Spinal cord (tissue), 10 donors: ENCODE measurements around the gene CLTA. TPM values are rescaled to one million over a fixed set of nuclear protein-coding genes. Genes with fewer than 3 reads are reported as not detected.

Experiments
- DNase-seq, 6 donors: peaks; one replicate each; pipeline versions ENCODE4 v3.0.0 to v3.0.0-alpha.2; 2013 to 2015; ENCODE audit warnings: low spot score in 6 of 6, low read depth in 4 of 6
- H3K27ac ChIP-seq: one replicate; pipeline ENCODE4 v1.5.1; 2013; ENCODE audit warnings: low read depth, low read length, control low read depth
- H3K27me3 ChIP-seq: one replicate; pipeline ENCODE4 v1.6.1; 2013; ENCODE audit warnings: low read length; ENCODE audit not compliant: control insufficient read depth, insufficient read depth
- H3K36me3 ChIP-seq: one replicate; pipeline ENCODE4 v1.6.1; 2013; ENCODE audit warnings: low read length; ENCODE audit not compliant: control insufficient read depth, insufficient read depth
- H3K4me1 ChIP-seq: one replicate; pipeline ENCODE4 v1.6.1; 2013; ENCODE audit warnings: low read length; ENCODE audit not compliant: control insufficient read depth, insufficient read depth
- H3K4me3 ChIP-seq: one replicate; pipeline ENCODE4 v1.5.1; 2013; ENCODE audit warnings: low read depth, low read length, control low read depth
- H3K9me3 ChIP-seq: one replicate; pipeline ENCODE4 v1.6.1; 2013; ENCODE audit warnings: low read length; ENCODE audit not compliant: control insufficient read depth, insufficient read depth
- WGBS: methylation state at CpG from one replicate; pipeline ENCODE4 v1.1.5; 2013; ENCODE audit warnings: missing lambda C conversion rate; ENCODE audit not compliant: insufficient coverage; 5-methylcytosine and 5-hydroxymethylcytosine counted together
- long read RNA-seq, 4 donors: transcript quantifications; one replicate each; lab custom pipeline, GENCODE V29; 2026
- polyA plus RNA-seq, 2 donors: library from polyadenylated mRNA; unstranded; fragments of 120-200 nt; gene quantifications; one replicate each; pipeline ENCODE4 v1.2.1, GENCODE V29; 2013; ENCODE audit not compliant: insufficient read length in 2 of 2
- total RNA-seq, 2 donors: library from RNA; depleted of rRNA in 1 of 2; stranded (reverse); fragments of 120-200 nt in 1 of 2; fragments of >200 nt in 1 of 2; gene quantifications; one replicate each; pipeline versions ENCODE4 v1.2.3 to v1.2.4, GENCODE V29; 2013 to 2014
- donor health status: healthy.

The CLTA gene, protein sequence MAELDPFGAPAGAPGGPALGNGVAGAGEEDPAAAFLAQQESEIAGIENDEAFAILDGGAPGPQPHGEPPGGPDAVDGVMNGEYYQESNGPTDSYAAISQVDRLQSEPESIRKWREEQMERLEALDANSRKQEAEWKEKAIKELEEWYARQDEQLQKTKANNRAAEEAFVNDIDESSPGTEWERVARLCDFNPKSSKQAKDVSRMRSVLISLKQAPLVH
- 100 to 1,000 TPM; 136 to 231 TPM for total RNA-seq
- 100 to 1,000 TPM; 242 to 251 TPM for polyA plus RNA-seq
- long read RNA-seq, donor 1, transcript CLTA-201 (7 exons, 1,152 nt): minor isoform, 7 of 156 reads
- long read RNA-seq, donor 1, transcript CLTA-203 (6 exons, 1,090 nt): minor isoform, 54 of 156 reads
- long read RNA-seq, donor 1, transcript CLTA-202 (5 exons, 1,073 nt): major isoform, 71 of 156 reads
- long read RNA-seq, donor 1, partial matches to known transcripts: 16 of 156 reads
- long read RNA-seq, donor 1, other reads (novel, unspliced or antisense): 5 of 156 reads
- long read RNA-seq, donor 2, transcript CLTA-203 (6 exons, 1,090 nt): minor isoform, 18 of 50 reads
- long read RNA-seq, donor 2, transcript CLTA-202 (5 exons, 1,073 nt): major isoform, 28 of 50 reads
- long read RNA-seq, donor 2, partial matches to known transcripts: 0 of 50 reads
- long read RNA-seq, donor 2, other reads (novel, unspliced or antisense): 0 of 50 reads
- long read RNA-seq, donor 3, transcript CLTA-203 (6 exons, 1,090 nt): minor isoform, 17 of 62 reads
- long read RNA-seq, donor 3, transcript CLTA-202 (5 exons, 1,073 nt): major isoform, 37 of 62 reads
- long read RNA-seq, donor 3, partial matches to known transcripts: 6 of 62 reads
- long read RNA-seq, donor 3, other reads (novel, unspliced or antisense): 0 of 62 reads
- long read RNA-seq, donor 4, transcript CLTA-207 (6 exons, 1,102 nt): minor isoform, 6 of 254 reads
- long read RNA-seq, donor 4, transcript CLTA-202 (5 exons, 1,073 nt): major isoform, 200 of 254 reads
- long read RNA-seq, donor 4, transcript CLTA-210 (3 exons, 989 nt): minor isoform, 7 of 254 reads
- long read RNA-seq, donor 4, partial matches to known transcripts: 36 of 254 reads
- long read RNA-seq, donor 4, other reads (novel, unspliced or antisense): 5 of 254 reads

DNA sequence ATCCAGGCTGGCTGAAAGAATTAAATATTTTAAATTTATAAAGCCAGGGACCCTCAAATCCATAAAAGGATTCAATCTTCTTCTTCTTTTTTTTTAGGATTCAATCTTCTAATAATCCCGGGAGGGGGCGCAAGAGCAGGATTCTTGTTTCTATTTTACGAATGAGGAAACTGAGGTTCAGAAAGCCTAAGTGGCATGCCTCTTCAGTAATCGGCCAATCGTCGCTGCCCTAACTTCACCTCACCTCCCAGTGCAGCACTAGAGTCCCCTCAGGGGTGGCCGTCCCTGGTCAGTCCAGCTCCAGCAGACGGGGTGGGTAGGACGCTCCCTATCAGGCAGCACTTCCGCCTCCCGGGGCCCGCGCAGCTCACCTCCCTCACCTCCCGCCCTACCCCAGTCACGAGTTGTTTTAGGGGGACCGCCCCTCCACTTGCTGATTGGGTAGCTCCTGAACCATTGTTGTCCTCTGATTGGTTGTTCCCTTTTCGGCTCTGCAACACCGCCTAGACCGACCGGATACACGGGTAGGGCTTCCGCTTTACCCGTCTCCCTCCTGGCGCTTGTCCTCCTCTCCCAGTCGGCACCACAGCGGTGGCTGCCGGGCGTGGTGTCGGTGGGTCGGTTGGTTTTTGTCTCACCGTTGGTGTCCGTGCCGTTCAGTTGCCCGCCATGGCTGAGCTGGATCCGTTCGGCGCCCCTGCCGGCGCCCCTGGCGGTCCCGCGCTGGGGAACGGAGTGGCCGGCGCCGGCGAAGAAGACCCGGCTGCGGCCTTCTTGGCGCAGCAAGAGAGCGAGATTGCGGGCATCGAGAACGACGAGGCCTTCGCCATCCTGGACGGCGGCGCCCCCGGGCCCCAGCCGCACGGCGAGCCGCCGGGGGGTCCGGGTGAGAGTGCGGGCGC, at the start of gene CLTA:
Gene CLTA, plus strand, starts transcription at position 534 of the 902 bp plus-strand sequence. Its CDS starts 136 bp downstream, at position 670.
- Histone ChIP-seq H3K4me3 (peak within 1 kb of the TSS; percentile 91), H3K27ac (peak within 1 kb of the TSS; percentile 95), H3K4me1 (peaks cover 7% of the 10 kb centered on the region), H3K36me3 (peaks cover 2% of the 10 kb centered on the region), H3K9me3 (no peaks in the 10 kb centered on the region), H3K27me3 (no peaks in the 10 kb centered on the region)
- WGBS: 0% methylated on average over 65 of the region's 68 CpGs
- DNase-seq: peak; percentile 92 to 99 (median 97)

DNA sequence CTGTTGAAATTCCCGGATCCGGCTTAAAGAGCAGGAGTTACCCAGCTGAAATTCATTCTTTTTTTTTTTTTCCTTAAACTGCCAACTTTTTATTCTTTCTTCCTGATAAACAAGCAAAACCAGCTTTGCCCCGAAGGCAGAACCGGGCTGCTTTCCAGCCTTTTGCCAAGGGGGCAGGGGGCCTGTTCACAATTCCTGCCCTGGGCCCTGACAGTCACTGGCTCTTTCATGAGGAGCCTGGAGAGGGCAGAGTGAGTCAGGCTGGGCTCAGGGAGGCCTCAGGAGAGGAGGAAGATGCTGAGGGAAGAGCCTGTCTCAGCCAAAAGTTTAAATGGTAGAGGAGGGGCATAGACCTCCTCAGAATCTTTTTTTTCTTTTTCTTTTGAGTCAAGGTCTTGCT, 49.4 kb upstream of the CLTA start:
- 32% methylated on average over 2 of the region's 4 CpGs for WGBS
- peaks cover 2% of the 10 kb centered on the region for H3K9me3 ChIP-seq
- peak in 1 of 6 donors; percentile 38 for DNase-seq
- no peak overlapping the region for H3K4me3 ChIP-seq
- no peak overlapping the region for H3K27ac ChIP-seq
- peaks cover 51% of the 10 kb centered on the region for H3K4me1 ChIP-seq
- H3K36me3 ChIP-seq: peaks cover 9% of the 10 kb centered on the region
- no peaks in the 10 kb centered on the region for H3K27me3 ChIP-seq

DNA sequence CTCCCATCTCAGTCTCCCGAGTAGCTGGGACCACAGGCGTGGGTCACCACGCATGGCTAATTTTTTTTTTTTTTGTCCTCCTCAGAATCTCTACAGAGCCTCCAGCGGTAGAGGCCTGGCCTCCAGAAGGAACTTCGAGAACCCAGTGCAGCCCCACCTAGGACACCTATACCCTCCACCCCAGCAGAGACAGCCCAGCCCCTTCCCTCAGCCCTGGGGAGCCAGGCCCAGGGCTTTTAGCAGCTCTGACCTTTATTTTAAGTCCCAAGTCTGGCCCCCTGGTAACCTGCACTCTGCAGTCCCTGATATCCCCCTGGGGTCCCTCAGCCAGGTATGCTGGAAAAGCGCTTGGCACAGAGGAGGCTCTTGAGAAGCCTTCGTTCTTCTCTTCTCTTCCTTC, 49.0 kb upstream of the CLTA start:
- H3K4me3 ChIP-seq: no peak overlapping the region
- H3K27ac ChIP-seq: no peak overlapping the region
- H3K36me3 ChIP-seq: peaks cover 9% of the 10 kb centered on the region
- DNase-seq: no peak
- H3K4me1 ChIP-seq: peaks cover 51% of the 10 kb centered on the region
- 90% methylated on average over 7 of the region's 7 CpGs for WGBS
- H3K9me3 ChIP-seq: peaks cover 3% of the 10 kb centered on the region
- H3K27me3 ChIP-seq: no peaks in the 10 kb centered on the region

DNA sequence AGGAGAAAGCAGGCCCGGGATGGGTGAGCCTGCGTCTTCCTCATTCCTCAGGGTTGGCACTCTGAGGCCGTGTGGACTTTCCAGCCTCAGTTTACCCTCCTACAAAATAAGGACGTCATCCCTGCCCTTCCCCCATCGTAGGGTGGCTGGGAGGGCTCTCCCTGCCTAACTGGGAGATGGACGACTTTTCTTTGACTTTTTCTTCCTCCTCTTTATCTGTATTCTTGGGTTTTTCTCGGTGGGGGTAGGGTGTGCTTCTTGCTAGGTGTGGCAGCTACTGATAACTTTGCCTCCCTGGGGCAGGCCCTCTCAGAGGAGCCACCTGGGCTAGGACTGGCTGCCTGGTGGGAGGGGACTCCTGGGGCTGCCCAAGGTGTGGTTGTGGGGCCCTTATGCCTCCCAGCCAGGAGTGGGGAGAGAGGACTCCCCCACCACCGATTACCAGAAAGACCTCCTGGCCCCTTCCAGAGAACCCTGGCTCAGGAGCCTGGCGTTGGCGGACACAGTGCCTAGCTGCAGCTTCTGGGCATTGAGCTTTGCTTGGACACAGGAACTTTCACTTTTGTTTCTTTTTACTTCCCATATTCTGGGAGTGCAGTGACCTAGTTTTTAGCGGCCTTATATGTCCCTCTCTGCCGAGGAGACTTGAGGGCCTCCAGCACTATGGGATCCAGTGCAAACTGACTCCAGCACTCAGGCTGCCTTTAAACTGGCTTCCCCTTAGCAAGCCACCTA, 48.0 kb upstream of the CLTA start:
- Histone ChIP-seq H3K4me3 (no peak overlapping the region), H3K9me3 (peaks cover 3% of the 10 kb centered on the region), H3K36me3 (peaks cover 12% of the 10 kb centered on the region), H3K27ac (peak overlapping the region; percentile 40), H3K27me3 (no peaks in the 10 kb centered on the region), H3K4me1 (peaks cover 47% of the 10 kb centered on the region)
- 63% methylated on average over 9 of the region's 12 CpGs for WGBS
- peak in 1 of 6 donors; percentile 55 for DNase-seq

DNA sequence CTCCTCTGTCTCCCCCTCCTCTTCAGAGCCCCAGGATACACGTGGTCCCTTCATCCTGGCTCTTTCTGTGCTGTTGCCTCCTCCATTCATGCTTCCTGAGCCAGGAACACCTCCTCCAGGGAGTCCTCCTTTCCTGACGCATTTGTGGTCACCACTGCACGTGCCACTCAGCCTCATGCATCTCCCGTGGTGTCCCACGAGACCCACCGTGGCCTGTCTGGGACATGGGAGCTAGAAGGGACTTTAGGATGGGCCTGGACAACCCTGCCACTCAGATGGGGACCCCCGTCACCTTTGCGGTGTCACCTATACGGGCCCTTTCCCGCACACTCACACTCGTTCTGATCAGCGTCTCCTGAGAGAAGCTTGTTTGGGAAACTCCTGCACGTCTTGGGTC, 47.5 kb upstream of the CLTA start:
- DNase-seq: no peak
- H3K4me1 ChIP-seq: peaks cover 47% of the 10 kb centered on the region
- peak overlapping the region; percentile 40 for H3K27ac ChIP-seq
- no peaks in the 10 kb centered on the region for H3K27me3 ChIP-seq
- 82% methylated on average over 13 of the region's 13 CpGs for WGBS
- peaks cover 14% of the 10 kb centered on the region for H3K36me3 ChIP-seq
- H3K4me3 ChIP-seq: no peak overlapping the region
- peaks cover 3% of the 10 kb centered on the region for H3K9me3 ChIP-seq

DNA sequence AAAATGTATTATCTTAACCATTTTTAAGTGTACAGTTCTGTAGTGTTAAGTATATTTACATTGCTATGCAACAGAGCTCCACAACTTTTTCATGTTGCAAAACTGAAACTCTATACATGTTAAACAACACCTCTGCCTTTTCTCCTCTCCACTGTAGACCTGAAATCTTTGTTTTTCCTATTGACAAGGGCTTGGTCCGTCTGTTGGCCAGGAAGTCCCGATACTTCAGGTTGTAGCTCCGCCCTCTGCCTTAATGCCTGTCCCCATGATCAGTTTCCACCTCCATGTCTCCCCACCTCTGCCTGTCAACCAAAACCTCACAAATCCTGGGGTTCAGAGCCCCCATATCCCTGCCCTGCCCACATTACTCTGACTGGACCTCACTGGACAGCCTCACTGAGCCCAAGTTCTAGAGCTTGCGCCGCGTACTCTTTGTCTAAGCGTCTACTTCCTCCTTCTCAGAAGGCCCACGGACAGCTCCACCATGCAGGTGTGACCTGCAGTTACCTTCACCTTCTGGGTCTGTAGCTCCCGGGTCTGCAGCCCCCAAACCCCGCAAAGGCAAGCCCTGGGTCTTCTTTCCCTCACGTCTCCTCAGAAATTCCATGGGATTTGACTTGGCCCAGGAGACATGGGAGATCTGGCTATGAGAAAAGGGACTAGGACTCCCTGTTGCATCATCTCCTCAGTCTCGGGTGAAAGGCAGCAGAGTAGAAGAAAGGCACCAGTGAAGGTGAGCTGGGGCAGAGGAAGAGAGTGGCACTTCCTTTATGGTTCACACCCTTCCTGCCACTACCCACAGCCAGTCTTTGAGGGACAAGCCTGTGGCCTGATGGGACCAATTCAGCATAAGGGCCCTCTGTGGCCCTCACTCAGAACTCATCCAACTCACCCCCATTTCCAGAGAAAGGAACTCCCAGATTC, 46.1 kb upstream of the CLTA start:
- peaks cover 3% of the 10 kb centered on the region for H3K9me3 ChIP-seq
- peaks cover 23% of the 10 kb centered on the region for H3K36me3 ChIP-seq
- 96% methylated on average over 12 of the region's 12 CpGs for WGBS
- H3K27ac ChIP-seq: no peak overlapping the region
- no peak for DNase-seq
- peaks cover 56% of the 10 kb centered on the region for H3K4me1 ChIP-seq
- H3K27me3 ChIP-seq: no peaks in the 10 kb centered on the region
- no peak overlapping the region for H3K4me3 ChIP-seq

DNA sequence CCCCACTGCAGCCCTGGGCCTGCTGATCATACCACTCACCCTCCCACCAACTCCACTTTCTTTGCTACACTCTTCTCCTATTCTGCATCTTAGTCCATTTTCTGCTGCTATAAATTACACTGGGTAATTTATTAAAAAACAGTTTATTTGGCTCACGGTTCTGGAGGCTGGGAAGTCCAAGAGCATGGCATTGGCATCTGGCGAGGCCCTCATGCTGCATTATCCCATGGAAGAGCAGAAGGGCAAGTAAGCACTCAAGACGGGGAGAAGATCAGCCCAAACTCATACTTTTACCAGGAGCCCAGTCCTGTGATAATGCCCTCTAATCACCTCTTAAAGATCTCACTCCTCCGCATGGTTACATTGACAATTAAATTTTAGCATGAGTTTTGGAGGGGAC, 44.8 kb upstream of the CLTA start:
- Histone ChIP-seq H3K27ac (no peak overlapping the region), H3K4me3 (no peak overlapping the region), H3K4me1 (peaks cover 55% of the 10 kb centered on the region), H3K36me3 (peaks cover 33% of the 10 kb centered on the region), H3K9me3 (peaks cover 3% of the 10 kb centered on the region), H3K27me3 (no peaks in the 10 kb centered on the region)
- DNase-seq: no peak
- 100% methylated on average over 2 of the region's 4 CpGs for WGBS

DNA sequence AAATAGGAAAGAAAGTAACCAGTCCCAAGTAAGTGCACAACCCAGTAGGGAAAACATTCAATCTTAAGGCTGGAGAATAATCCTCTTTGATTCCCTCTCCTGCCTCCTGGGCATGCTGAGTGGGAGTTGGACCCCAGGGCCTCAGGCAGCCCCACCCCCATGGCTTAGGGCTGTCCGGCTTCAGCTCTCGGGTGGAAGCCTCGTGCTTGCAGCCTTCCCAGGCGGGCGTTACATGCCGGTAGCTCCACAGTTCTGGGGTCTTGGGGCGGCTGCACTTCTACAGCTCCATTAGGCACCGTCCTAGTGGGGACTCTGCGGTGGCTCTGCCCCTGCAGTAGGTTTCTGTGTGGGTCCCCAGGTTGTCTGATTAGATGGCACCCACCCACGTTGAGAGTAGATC, 44.1 kb upstream of the CLTA start:
- peaks cover 3% of the 10 kb centered on the region for H3K9me3 ChIP-seq
- H3K4me3 ChIP-seq: no peak overlapping the region
- WGBS: 88% methylated on average over 10 of the region's 10 CpGs
- H3K36me3 ChIP-seq: peaks cover 40% of the 10 kb centered on the region
- no peak overlapping the region for H3K27ac ChIP-seq
- H3K27me3 ChIP-seq: no peaks in the 10 kb centered on the region
- DNase-seq: no peak
- H3K4me1 ChIP-seq: peaks cover 52% of the 10 kb centered on the region
